ENCODE data around the gene RAMP3.

The RAMP3 gene

DNA sequence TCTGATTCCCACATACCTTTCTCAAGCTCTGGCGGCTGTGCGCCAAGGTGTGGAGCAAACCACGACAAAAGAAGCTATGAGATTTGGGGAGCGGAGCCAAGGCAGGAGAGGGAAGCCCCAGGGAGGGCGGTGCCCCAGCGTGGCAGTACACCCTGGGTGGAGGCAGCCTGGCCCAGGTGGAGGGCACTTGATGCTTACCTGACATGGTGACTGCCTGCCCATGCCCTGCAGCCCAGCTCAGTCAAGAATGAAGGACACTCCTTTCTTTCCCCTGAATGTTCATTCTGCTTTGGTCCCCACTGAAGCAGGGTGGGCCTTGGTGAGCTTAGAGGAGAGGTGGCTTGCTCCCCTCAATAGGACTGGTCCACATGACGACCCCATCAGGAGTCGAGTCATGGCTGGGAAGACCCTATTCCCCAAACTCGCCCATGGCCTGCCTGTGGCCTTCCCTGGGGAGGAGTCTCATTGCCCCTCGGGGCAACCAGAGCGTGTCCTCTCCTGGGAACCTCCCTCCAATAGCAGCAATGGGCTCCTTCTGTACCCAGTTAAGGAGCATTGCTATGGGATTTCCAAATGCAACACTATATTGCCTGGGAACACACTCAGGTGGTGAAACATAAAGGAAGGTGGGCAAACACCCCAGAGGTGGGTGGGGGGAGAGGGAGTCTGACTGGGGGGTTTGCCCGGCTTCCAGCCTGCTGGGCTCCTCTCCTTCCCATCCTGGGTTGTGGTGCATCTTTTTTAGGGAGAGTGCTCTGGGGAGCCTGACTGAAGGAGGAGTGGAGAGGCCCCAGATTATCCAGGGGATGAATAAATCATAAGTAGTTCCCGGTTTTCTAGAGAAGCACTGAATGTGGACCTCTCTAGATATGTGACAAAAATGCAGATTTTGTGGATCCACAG, 22.7 kb downstream of the RAMP3 start:
- no peak for DNase-seq

DNA sequence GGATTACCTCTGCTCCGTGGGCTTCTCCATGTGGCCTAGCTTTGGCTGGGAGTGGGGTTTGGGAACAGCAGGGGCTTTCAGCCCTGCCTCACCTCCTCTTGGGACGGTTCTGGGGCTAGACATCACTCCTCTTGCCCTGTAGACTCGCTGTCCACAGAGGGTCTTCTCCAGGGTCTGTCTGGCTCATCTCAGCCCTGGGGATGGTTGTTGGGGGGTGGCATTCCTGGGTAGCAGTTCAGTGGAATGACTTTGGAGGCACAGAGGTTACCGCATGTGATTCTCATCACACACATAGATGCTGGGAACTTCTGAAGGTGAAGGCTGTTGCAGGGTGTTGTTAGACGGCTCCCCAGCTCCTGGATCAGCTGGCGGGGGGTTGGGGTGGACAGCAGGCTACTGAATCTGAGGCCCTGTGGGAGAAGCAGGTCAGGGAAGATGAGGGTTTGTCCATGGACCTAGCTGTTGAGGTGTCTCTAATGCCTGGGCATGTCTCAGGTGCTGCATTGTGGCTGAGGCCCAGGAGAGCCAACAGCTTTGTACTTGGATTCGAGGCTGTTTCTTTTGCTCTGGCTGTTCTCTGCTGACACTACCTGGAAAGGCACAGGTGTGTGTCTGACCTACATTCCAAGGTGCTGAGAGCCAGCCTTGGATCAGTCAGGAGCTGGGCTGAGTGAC, 23.8 kb downstream of the RAMP3 start:
- DNase-seq = no peak

DNA sequence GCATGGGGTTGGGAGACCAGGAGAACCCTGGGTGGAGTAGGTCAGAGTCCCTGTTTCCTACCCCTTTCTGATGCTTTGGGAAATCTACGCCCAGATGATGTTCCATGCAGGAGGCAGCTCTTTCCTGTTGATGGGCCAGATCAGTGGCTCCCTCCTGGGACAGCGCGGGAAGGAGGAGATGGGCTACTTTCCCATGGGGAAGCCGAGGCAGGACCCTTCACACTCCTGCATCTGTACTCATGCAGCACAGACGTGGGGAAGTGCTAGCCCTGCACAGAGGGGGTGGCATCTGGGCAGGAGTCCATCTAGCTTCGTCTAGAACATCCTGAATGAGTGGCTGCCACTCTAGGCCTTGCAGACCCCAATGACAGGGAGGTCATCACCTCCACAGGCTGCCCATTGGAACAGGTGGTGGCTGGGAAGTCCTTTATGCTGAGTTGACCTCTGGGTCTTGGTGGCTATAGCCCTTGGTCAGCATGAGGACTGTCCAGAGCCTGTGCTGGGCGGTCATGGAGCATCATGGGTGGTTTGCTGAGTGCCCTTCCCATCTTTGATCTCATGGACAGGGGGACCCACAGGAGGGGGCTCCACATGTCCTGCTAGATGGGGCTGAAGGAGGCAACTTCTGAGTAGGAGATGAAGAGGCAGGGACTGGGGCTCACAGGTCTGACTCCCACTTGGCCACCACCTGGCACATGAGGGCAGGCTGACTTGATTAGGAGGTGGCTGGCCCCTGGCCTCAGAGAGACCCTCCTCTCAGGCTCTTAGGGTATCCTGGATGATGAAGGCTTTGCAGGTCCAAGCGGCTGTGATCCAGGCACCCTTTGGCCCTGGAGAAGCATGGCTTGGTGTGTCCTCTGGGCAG, 24.6 kb downstream of the RAMP3 start:
- no peak for DNase-seq

DNA sequence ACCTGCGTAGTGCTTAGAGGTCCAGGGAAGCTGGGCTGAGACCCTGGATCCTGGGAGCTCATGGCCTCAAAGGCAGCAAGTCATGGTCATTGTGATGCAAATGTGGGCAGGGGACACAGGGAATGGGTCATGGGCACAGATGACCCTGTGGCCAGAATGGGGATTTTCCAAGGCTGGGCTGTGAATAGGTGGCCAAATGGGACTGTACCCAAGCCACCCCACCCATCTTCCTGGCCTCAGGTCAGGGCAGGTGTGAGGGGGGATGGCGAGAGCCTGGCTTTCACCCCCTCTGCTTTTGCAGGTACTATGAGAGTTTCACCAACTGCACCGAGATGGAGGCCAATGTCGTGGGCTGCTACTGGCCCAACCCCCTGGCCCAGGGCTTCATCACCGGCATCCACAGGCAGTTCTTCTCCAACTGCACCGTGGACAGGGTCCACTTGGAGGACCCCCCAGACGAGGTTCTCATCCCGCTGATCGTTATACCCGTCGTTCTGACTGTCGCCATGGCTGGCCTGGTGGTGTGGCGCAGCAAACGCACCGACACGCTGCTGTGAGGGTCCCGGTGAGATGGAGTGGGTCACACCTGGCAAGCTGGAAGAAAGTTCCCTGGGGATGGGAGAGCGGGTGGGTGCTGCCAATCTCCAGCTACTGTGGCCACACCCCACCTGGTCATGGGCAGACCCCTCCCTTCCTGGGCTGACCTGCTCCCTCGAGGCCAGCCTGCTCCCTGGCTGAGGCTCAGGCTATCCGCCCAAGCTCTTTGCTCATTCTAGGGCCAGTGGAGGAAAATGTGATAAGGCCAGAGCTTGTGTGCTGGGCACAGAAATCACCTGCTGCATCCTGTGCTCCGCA, 25.5 kb downstream of the RAMP3 start:
- DNase-seq = no peak

DNA sequence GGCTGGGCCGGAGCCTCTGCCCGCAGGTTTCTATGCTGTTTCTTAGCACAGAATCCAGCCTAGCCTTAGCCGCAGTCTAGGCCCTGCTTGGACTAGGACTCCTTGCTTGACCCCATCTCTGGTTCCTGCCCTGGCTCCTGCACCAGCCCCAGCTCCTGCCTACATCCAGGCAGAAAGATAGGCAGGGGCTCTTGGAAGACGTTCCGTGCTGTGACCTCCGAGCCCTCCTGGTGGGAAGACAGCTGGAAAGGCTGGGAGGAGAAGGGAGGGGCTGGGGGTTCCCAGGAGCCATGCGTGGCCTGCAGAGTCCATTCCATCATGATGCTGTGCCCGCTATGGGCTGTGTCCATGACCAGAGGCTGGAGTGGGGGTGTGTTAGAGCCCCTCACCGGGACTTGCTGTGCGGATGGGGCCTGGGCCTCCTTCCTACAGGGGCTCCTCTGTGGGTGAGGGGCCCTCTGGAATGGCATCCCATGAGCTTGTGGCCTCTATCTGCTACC, 26.2 kb downstream of the RAMP3 start:
- no peak for DNase-seq

DNA sequence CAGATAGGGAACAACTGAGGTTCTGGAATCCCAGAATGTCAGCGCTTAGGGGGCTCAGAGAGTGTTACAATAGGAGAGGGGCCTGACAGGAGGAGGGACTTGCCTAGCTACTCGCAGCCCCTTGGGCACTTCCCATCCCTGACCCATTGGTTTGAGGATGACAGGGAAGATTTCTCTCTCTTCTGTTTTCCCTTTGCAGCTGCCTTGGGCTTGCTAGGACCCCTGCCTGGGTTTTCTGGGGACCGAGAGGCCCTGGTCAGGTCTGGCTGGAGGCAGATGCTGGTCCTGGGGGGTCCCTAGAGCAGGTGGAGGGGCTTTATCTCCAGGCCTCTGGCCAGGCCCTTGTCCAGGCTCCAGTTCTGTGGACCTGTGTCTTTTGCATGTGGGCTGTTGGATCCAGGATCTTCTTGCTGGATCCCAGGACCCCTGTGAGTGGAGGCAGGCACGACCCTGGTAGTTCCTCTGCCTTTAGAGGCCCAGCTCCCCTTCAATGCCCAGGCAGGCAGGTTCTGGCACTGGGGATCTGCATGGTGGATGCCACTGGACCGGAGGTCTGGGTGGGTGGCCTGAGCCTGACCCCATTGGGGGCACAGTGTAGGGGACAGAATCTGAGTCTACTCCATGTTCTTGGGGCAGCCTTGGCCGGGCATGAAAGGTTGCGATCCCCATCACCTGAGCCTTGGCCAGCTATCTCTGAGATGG, 26.9 kb downstream of the RAMP3 start:
- no peak for DNase-seq

DNA sequence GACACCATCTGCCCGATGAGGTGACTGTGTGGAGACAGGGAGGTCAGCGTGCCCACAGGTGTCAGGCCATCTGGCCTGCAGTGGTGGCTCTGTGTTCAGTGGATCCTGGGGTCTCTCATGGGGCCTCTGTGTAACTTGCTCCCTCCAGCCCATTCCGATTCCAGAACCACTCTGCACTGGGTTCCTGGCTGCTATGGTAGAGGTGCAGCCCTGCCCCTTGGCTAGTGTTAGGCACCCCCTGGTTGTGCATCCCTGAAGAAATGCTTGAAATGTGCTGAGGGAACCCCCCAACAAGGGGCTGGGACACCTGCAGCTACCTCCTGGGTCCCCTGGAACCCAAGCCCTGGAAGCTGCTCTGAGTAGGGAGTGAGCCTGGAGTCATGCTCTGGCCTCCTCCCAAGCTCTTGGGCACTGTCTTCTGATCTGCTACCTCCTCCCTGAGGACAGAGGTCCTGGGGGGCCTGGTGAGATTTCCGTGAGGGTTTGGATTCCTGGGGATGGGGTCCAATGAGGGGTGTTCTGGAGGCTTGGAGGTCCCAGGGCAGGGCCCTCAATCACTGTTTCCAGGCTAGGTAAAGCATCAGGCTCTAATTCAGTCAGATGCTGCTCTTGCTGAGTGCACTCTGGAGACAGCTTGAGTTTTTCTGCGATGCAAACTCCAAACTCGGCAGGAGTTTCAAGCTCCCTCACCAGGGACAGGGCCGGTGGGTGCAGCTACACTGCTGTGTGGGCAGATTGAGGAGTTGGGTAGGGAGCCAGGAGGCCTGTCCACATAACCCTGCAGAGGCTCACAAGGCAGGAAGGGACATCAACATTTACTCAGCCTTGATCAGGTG, 27.7 kb downstream of the RAMP3 start:
- DNase-seq = no peak

DNA sequence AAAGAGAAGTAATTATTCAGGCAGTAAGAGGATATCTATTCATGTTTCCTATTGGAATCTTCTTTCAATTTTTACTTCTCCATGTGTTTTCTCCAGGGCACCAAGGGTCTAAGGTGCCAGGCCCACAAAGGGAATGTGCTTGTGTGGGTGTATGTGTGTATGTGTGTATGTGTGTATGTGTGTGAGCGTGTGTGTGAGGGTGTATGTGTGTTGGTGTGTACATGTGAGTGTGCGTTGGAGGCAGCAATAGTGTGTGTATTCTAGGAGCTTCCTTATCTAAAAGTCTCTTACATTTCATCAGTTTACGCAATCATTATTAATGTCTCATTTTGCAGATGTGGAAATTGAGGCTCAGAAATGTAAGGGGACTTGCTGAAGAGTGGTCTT, 28.3 kb downstream of the RAMP3 start:
- DNase-seq = no peak

DNA sequence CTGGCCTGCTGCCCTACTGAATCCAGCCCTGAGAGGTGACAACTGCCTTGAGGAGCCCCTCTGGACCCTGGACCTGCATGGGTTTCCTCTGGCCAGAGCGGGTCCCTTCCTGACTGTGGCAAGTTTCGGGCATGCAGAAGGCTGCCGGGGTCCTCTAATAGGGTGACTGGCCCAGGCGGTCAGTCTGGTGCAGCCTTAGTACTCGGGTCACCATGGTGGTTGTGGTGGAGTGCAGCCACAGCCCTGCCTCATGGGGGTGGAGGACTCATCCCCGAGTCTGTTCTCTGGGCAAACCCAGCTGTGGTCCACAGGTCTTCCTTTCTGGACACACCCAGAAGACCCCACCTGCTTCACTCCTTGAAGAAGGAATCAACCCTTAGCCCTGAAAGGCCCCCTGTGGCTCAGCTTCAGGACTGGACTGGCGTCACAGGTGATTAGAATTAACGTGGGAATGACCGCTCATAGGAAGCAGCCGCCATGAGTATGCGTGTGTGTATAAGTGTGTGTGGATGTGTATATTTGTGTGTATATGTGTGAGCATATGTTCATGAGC, 28.7 kb downstream of the RAMP3 start:
- DNase-seq = no peak

DNA sequence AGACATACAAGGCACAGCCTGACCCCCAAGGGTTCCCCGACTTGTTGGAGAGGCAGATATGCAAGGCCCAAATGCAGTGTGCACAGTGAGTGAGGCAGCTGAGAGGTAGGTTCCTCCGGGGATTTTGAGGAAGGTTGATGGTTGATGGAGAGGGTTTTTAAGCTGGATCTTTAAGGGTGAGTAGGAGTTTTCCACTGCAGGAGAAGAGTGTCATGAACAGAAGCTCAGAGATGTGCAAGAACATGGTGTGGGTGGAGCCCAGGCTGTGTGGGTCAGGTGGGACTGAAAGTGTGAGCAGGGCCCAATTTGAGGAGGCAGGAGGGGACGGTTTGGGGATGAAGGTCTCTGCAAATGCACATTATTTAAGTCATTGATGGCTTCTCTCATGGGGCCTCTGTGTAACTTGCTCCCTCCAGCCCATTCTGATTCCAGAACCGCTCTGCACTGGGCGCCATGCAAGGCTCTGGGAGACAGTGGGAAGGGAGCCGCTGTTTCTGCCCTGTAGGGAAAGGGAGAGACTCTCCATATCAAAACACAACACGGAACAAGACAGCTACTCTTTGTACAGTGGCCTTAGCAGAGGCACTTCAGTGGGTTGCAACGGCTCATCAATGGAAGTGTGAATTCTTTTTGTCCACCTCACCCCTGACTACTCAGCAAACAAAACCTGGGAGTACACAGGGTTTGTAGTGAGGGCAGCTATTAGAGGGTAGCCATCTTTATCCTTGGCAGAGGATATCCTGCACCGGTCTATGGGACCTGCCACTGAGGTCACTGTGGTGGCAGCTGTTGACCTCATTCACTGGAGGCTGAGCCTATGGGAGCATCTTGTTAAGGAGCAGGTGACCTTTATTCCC, 29.7 kb downstream of the RAMP3 start:
- DNase-seq = no peak

DNA sequence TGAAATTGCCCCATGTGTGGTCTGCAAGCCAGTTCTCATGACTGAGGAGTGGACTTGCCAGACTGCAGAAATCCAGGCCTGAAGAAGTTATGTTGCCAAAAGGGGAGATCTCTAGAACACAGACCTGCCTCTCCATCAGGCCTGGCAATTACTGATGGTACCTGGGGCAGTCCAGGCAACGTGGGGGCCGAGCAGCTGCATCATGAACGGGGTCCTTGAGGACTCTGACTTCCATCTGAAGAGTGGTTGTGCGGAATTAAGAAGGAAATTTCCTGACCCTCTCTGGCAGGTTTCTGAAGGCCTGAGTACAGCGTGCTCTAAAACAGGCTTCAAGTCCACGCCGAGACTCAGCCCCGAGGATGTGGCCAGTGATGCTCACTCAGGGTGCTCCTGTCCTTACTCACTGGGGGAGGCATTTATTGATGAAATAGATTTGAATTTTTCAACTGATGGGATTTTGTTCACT, 30.4 kb downstream of the RAMP3 start:
- no peak for DNase-seq

DNA sequence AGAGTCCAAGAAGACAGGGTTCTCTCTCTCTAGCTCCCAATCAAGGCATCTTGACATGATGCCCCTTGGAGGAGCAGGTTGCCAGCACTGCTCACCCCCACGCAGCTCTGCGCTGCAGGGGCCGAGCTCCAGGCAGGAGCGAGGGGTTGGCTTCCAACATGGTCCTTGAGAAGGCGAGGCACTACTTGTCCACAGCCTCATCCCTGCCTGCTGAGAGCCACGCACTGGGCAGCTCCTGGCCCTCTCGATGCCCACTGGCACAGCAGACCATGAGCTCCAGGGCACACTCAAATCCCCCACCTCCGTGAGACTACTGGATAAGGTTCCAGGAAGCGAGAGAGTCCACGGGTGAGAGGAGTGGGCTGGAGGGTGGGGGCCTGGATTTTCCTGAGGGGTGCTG, 31.1 kb downstream of the RAMP3 start:
- no peak for DNase-seq

DNA sequence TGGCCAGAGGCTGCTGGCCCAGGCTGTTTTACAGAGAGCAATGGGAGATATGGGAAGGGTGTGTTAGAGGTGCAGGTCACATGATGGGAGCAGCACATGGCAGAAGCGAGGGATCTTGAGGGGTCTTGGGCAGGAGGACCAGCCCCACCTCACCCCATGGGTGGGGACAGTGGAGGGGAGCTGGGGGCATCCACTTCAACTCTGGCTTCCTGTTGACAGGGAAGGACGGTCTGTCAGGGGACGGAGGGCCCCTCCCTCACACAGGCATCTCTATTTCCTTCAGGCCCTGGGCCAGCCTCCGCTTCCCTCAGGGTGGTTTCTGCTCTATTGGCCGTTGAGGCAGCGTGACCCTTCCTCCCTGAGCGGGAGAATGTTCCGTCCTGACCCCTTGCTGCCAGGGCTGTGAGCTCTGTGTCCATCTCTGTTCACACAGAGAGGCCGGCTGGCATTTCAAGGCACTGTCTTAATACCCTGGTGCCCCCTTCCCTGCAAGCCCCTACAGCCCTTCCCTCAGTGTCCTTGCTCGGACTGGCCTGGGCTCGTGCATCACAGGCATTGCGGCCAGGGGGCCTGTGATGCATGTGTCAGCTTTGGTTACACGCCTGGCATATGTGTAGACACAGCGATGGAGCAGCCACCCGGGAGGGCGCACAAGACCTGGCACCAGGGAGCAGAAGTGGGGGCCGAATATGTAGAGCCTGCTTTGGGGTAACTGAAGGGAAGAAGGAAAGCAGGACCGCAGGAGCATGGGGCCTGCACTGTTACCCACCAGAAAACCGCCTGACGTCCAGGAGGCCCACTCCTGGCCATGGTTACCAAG, 31.8 kb downstream of the RAMP3 start:
- no peak for DNase-seq

DNA sequence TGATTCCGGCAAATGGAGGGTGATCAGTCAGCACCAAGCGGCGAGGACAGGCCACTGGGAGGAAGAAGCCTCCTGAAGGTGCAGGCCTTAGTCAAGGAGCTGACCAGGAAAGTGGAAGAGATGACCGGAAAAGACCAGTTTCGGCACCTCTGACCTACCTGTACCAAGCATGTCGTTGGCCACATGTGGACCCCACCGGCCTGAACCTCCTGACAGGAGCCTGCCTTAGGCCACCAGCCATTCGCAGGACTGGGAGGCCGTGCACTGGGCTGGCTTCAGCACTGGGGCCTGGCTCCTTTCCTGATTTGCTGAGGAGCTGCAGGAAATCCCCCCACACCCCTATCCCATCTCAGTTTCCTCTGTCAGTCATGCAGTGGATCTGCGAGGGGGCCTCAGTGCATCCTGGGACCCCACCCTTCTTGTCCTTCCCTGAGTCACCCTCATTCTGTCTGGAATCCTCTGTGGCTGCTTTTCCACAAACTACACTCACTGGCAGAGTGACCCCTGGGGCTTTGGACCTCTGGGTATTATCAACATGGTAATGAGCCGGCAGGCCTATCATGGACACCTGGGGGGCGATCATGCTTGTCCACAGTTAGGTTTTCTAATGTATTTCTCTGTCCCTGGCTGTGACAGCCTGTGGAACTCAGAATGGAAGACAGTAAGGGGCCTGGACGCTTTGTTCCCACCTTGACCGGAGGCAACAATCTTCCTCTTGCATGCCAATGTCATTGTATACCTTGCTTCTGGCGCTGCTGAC, 33.0 kb downstream of the RAMP3 start:
- no peak for DNase-seq

DNA sequence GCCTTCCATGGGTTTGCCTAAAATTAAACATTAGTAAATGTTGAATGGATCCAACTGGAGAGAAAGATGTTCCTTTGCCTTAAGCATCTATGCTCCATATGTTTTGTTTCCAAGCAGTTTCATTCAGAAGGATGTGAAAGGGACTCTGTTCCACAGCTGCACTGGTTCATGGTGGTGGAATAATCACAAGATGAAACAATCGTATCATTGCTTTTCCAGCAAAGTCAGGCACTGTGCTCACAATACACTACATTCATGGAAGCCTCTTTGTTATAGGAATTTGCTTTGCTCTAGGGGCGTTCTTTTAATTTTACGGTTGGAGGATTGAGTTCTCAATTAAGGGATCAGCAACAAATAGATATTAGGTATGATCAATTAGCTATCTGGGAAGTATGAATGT, 33.8 kb downstream of the RAMP3 start:
- DNase-seq = no peak

DNA sequence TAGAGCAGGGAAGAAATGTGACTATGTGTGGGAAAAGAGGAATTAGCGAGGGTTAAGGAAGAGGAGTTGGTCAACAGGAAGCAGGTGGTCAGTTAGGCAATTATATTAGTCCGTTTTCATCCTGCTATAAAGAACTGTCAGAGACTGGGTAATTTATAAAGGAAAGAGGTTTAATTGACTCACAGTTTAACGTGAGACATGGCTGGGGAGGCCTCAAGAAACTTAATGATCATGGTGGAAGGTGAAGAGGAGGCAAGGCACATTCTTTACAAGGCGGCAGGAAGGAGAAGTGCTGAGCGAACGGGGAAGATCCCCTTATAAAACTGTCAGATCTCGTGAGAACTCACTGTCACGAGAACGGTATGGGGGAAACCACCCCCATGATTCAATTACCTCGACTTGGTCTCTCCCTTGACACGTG, 35.0 kb downstream of the RAMP3 start:
- no peak for DNase-seq

DNA sequence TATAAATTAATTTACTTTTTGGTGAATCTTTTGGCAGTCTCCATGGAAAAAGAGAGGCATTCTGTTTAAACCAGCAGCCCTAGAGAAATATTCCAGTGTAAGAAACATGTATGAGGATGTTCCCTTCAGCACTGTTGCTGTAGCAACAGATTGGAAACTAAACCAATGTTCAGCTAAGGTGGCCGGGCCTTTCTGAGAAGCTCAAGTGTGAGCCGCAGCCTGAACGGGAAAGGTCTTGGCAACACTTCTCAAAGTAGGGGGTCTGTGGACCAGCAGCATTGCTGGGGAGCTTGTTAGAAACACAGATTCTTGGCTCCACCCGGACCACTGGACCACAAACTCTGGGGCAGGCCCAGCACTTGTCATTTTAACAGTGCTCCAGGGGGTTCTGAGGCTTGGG, 36.2 kb downstream of the RAMP3 start:
- DNase-seq = no peak

DNA sequence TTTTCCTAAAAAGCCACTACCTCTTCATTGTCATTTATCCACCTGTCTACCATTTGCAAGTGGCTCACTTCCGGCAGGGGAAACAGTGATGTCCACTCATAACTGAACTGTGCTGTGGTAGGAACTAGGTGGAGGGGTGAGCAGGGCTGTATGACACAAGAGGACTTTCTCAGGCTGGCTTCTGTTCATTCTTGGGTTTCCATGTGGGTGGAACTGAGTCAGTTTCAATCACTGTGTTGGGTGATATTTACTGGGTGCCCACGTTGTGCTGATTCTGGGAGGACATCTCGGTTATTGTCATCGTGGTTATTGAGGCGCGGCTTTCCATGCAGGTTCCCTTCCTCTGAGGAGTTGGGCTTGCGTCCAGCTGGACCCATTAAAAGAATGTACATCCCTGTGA, 38.8 kb downstream of the RAMP3 start:
- no peak for DNase-seq

All from NCI-H1694 (cell line).